Measurements from ENCODE around the gene SLC7A5.

The SLC7A5 gene

GRCh38 chr16:87802670-87803069 is 66.6 kb downstream of the SLC7A5 start:
- DNase-seq (ENCODE audit: low read depth): no peak
- no peak for TF ChIP-seq CTCF (IDR thresholded peaks at IDR 0.05; ENCODE audit: low read length, missing control alignments)
- H3K4me3 ChIP-seq (replicated peaks; ENCODE audit: low read depth, low read length): no peak overlapping the region

- no peak overlapping the region for H3K4me3 ChIP-seq (replicated peaks; ENCODE audit: low read depth, low read length)
- no peak for DNase-seq (ENCODE audit: low read depth)
- no peak for TF ChIP-seq CTCF (IDR thresholded peaks at IDR 0.05; ENCODE audit: low read length, missing control alignments)
These were observed 67.5 kb downstream of the SLC7A5 start for GRCh38 chr16:87801679-87802259.

DNA sequence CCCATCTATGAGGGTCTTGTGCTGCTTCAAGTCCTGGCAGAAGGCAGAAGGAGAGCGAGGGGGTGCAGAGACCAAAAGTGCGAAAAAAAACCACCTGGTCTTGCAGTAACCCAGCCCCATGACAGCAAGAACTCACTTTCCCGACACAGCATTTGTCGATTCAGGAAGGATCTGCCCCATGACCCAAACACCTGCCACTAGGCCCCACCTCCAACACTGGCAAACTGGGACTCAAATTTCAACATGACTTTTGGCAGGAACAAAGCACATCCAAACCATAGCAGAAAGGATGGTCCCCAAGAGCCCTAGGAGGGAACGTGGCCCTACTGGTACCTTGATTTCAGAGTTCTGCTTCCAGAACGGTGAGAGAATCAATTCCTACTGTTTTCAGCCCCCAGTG is 68.8 kb downstream of the SLC7A5 start:
- DNase-seq (ENCODE audit: low read depth): no peak
- no peak for TF ChIP-seq CTCF (IDR thresholded peaks at IDR 0.05; ENCODE audit: low read length, missing control alignments)
- H3K4me3 ChIP-seq (replicated peaks; ENCODE audit: low read depth, low read length): no peak overlapping the region

- no peak overlapping the region for H3K4me3 ChIP-seq (replicated peaks; ENCODE audit: low read depth, low read length)
- TF ChIP-seq CTCF (IDR thresholded peaks at IDR 0.05; ENCODE audit: low read length, missing control alignments): no peak
- DNase-seq (ENCODE audit: low read depth): no peak
These were observed 74.0 kb downstream of the SLC7A5 start for GRCh38 chr16:87795336-87795735.

DNA sequence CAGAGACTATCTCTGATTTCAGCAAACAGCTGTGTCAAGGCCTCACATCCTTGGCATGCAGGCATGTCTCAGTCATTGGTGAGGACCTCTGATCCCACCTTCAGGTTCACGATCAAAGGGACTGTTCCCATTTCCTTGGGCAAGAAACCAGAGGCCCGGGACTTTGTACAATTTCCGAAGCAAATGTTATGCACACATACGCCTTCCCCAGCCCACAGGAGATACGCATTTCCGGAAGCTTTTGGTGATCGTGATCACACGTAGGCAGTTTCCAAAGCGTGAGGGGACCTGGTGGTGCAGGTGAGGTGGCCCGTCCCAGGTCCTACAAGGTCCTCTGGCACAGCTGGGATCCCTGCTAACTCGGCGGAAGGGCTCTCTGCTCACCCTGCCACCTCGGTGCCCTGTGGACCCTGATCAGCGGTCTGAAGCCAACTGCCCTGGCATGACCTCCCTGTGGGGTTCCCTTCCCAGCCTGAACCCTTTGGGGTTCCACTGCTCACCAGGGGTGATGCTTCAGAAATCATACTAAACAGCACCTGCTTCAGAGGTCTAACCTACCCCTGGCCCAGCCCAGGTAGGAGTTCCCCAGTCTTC is 74.7 kb downstream of the SLC7A5 start:
- no peak for TF ChIP-seq CTCF (IDR thresholded peaks at IDR 0.05; ENCODE audit: low read length, missing control alignments)

GRCh38 chr16:87792205-87792565 is 77.1 kb downstream of the SLC7A5 start:
- DNase-seq (ENCODE audit: low read depth): no peak
- no peak for TF ChIP-seq CTCF (IDR thresholded peaks at IDR 0.05; ENCODE audit: low read length, missing control alignments)
- H3K4me3 ChIP-seq (replicated peaks; ENCODE audit: low read depth, low read length): no peak overlapping the region

More for the DNA sequence above, 74.7 kb downstream of the SLC7A5 start:
- H3K4me3 ChIP-seq (replicated peaks; ENCODE audit: low read depth, low read length): no peak overlapping the region
- DNase-seq (ENCODE audit: low read depth): no peak

Data from fibroblast of pulmonary artery (primary cell).